Measurements from ENCODE around the gene HELZ2.
"Not testable (repeated sequence)": the region's sequence is repeated elsewhere in the genome, so short reads cannot be mapped to it uniquely, and the experiment has no call there.

The HELZ2 gene

GRCh38 chr20:63563225-63563935 is 10.7 kb downstream of the HELZ2 start:
- DNase-seq = no peak

- DNase-seq = peak; percentile 45 to 58
Observed at GRCh38 chr20:63562461-63563224, 11.4 kb downstream of the HELZ2 start.

- DNase-seq = no peak
Observed at GRCh38 chr20:63561624-63562396, 12.2 kb downstream of the HELZ2 start.

GRCh38 chr20:63560856-63561609 is 13.0 kb downstream of the HELZ2 start:
- DNase-seq = no peak

GRCh38 chr20:63560333-63560805 is 13.7 kb downstream of the HELZ2 start:
- no peak for DNase-seq

GRCh38 chr20:63559485-63560332 is 14.3 kb downstream of the HELZ2 start:
- not testable (repeated sequence) for DNase-seq

- DNase-seq = no peak
Observed at GRCh38 chr20:63558804-63559484, 15.1 kb downstream of the HELZ2 start.

GRCh38 chr20:63557481-63557891 is 16.6 kb downstream of the HELZ2 start:
- no peak for DNase-seq

- DNase-seq = no peak
Observed at GRCh38 chr20:63556873-63557478, 17.1 kb downstream of the HELZ2 start.

- DNase-seq = no peak
Observed at GRCh38 chr20:63555661-63556381, 18.2 kb downstream of the HELZ2 start.

- no peak for DNase-seq
Observed at GRCh38 chr20:63554361-63555278, 19.4 kb downstream of the HELZ2 start.

- DNase-seq = no peak
Observed at GRCh38 chr20:63553933-63554290, 20.1 kb downstream of the HELZ2 start, which contains the start of gene FNDC11. Gene FNDC11 (plus strand): TSS chr20:63554159. CDS start chr20:63555664, 1,505 bp downstream.

GRCh38 chr20:63553251-63553932 is 20.6 kb downstream of the HELZ2 start:
- peak; percentile 55 to 75 for DNase-seq

- DNase-seq = no peak
Observed at GRCh38 chr20:63552481-63553249, 21.4 kb downstream of the HELZ2 start.

GRCh38 chr20:63551068-63551467 is 23.0 kb downstream of the HELZ2 start:
- no peak for DNase-seq

- no peak for DNase-seq
Observed at GRCh38 chr20:63549679-63550282, 24.3 kb downstream of the HELZ2 start.

- no peak for DNase-seq
Observed at GRCh38 chr20:63549019-63549418, 25.0 kb downstream of the HELZ2 start.
